ENCODE results near the gene RHOC. TPM values are rescaled to one million over a fixed set of nuclear protein-coding genes. Genes with fewer than 3 reads are reported as not detected.
A peak's percentile ranks its signal among the peaks of the same experiment; 100 is the strongest.
"Not testable (repeated sequence)": the region's sequence is repeated elsewhere in the genome, so short reads cannot be mapped to it uniquely, and the experiment has no call there.

Gene RHOC
- polyA plus RNA-seq, result 100 to 1,000 TPM; 444 to 613 (median 572) TPM

GRCh38 chr1:112706505-112707220 lies at the start of gene RHOC:
RHOC (minus strand) TSS chr1:112707127; CDS start chr1:112703799, 3,328 bp downstream.
- DNase-seq, result peak; percentile 70 to 75 (median 70)
- Mint-ChIP-seq H3K4me1 (peaks cover 54 to 59% of the 10 kb centered on the region in 2 donors), H3K4me3 (peak within 1 kb of the TSS; percentile 90 to 99 (median 92)), H3K36me3 (peaks cover 0 to 9% (median 9%) of the 10 kb centered on the region in 3 donors), H3K9me3 (no peaks in the 10 kb centered on the region), H3K27ac (peak within 1 kb of the TSS; percentile 91 to 97 (median 95)), H3K27me3 (ENCODE audit: low read depth in 3 of 3) (peaks cover 2 to 13% (median 10%) of the 10 kb centered on the region in 3 donors)

- Mint-ChIP-seq H3K4me3 (no peak overlapping the region), H3K27me3 (ENCODE audit: low read depth in 3 of 3) (peaks cover 2 to 27% (median 8%) of the 10 kb centered on the region in 3 donors), H3K27ac (no peak overlapping the region)
These were observed 47.2 kb upstream of the RHOC start for GRCh38 chr1:112754116-112754628.

GRCh38 chr1:112748396-112748795 lies 41.5 kb upstream of the RHOC start:
- Mint-ChIP-seq H3K27ac (no peak overlapping the region), H3K4me3 (no peak overlapping the region), H3K27me3 (ENCODE audit: low read depth in 3 of 3) (peaks cover 7 to 26% (median 12%) of the 10 kb centered on the region in 3 donors), H3K4me1 (peaks cover 0 to 6% of the 10 kb centered on the region in 2 donors), H3K9me3 (peaks cover 0 to 1% (median 0%) of the 10 kb centered on the region in 6 donors), H3K36me3 (peaks cover 0 to 3% (median 0%) of the 10 kb centered on the region in 3 donors)
- DNase-seq, result no peak

More at GRCh38 chr1:112754116-112754628, 47.2 kb upstream of the RHOC start:
- Mint-ChIP-seq H3K9me3 (peaks cover 0 to 8% (median 0%) of the 10 kb centered on the region in 6 donors), H3K36me3 (peaks cover 0 to 5% (median 0%) of the 10 kb centered on the region in 3 donors), H3K4me1 (no peaks in the 10 kb centered on the region)
- DNase-seq, result no peak

GRCh38 chr1:112744009-112744578 lies 37.2 kb upstream of the RHOC start:
- peaks cover 0 to 6% of the 10 kb centered on the region in 2 donors for H3K4me1 Mint-ChIP-seq
- peaks cover 0 to 2% (median 0%) of the 10 kb centered on the region in 6 donors for H3K9me3 Mint-ChIP-seq
- H3K27me3 Mint-ChIP-seq (ENCODE audit: low read depth in 3 of 3), result peaks cover 14 to 27% (median 15%) of the 10 kb centered on the region in 3 donors
- peak overlapping the region in 1 of 5 donors; percentile 19 for H3K4me3 Mint-ChIP-seq
- no peak for DNase-seq
- H3K27ac Mint-ChIP-seq, result no peak overlapping the region
- H3K36me3 Mint-ChIP-seq, result peaks cover 0 to 3% (median 0%) of the 10 kb centered on the region in 3 donors

GRCh38 chr1:112743174-112744008 lies 36.5 kb upstream of the RHOC start:
- peaks cover 14 to 27% (median 17%) of the 10 kb centered on the region in 3 donors for H3K27me3 Mint-ChIP-seq (ENCODE audit: low read depth in 3 of 3)
- no peak overlapping the region for H3K27ac Mint-ChIP-seq
- H3K9me3 Mint-ChIP-seq, result peaks cover 0 to 2% (median 0%) of the 10 kb centered on the region in 6 donors
- DNase-seq, result no peak
- no peak overlapping the region for H3K4me3 Mint-ChIP-seq
- peaks cover 0 to 2% (median 0%) of the 10 kb centered on the region in 3 donors for H3K36me3 Mint-ChIP-seq
- H3K4me1 Mint-ChIP-seq, result peaks cover 0 to 6% of the 10 kb centered on the region in 2 donors

GRCh38 chr1:112737573-112737972 lies 30.6 kb upstream of the RHOC start:
- peaks cover 13 to 15% (median 14%) of the 10 kb centered on the region in 3 donors for H3K27me3 Mint-ChIP-seq (ENCODE audit: low read depth in 3 of 3)
- DNase-seq, result no peak

GRCh38 chr1:112735752-112736151 lies 28.8 kb upstream of the RHOC start:
- H3K4me3 Mint-ChIP-seq, result no peak overlapping the region
- H3K27me3 Mint-ChIP-seq (ENCODE audit: low read depth in 3 of 3), result peaks cover 9 to 14% (median 11%) of the 10 kb centered on the region in 3 donors
- DNase-seq, result no peak
- no peaks in the 10 kb centered on the region for H3K4me1 Mint-ChIP-seq
- H3K27ac Mint-ChIP-seq, result no peak overlapping the region
- peaks cover 0 to 2% (median 0%) of the 10 kb centered on the region in 6 donors for H3K9me3 Mint-ChIP-seq
- H3K36me3 Mint-ChIP-seq, result no peaks in the 10 kb centered on the region

More at GRCh38 chr1:112737573-112737972, 30.6 kb upstream of the RHOC start:
- H3K4me1 Mint-ChIP-seq, result no peaks in the 10 kb centered on the region
- no peaks in the 10 kb centered on the region for H3K36me3 Mint-ChIP-seq
- no peak overlapping the region for H3K27ac Mint-ChIP-seq
- H3K4me3 Mint-ChIP-seq, result no peak overlapping the region
- H3K9me3 Mint-ChIP-seq, result peaks cover 0 to 2% (median 0%) of the 10 kb centered on the region in 6 donors

- no peaks in the 10 kb centered on the region for H3K4me1 Mint-ChIP-seq
- no peak for DNase-seq
- H3K27me3 Mint-ChIP-seq (ENCODE audit: low read depth in 3 of 3), result peaks cover 0 to 7% (median 3%) of the 10 kb centered on the region in 3 donors
- H3K9me3 Mint-ChIP-seq, result no peaks in the 10 kb centered on the region
- no peak overlapping the region for H3K4me3 Mint-ChIP-seq
- H3K36me3 Mint-ChIP-seq, result no peaks in the 10 kb centered on the region
- H3K27ac Mint-ChIP-seq, result no peak overlapping the region
These were observed 24.5 kb upstream of the RHOC start for GRCh38 chr1:112731451-112731850.

- no peak for DNase-seq
- no peak overlapping the region for H3K27ac Mint-ChIP-seq
These were observed 23.0 kb upstream of the RHOC start for GRCh38 chr1:112729909-112730308.

GRCh38 chr1:112729011-112729410 lies 22.1 kb upstream of the RHOC start:
- not testable (repeated sequence) for H3K27me3 Mint-ChIP-seq (ENCODE audit: low read depth in 3 of 3); H3K9me3 Mint-ChIP-seq

More at GRCh38 chr1:112729909-112730308, 23.0 kb upstream of the RHOC start:
- Mint-ChIP-seq H3K27me3 (ENCODE audit: low read depth in 3 of 3) (peaks cover 0 to 7% (median 3%) of the 10 kb centered on the region in 3 donors), H3K4me1 (no peaks in the 10 kb centered on the region), H3K36me3 (no peaks in the 10 kb centered on the region), H3K9me3 (no peaks in the 10 kb centered on the region), H3K4me3 (no peak overlapping the region)

GRCh38 chr1:112728306-112728971 lies 21.5 kb upstream of the RHOC start:
- not testable (repeated sequence) for H3K9me3 Mint-ChIP-seq, H3K4me3 Mint-ChIP-seq, H3K4me1 Mint-ChIP-seq

More at GRCh38 chr1:112729011-112729410, 22.1 kb upstream of the RHOC start:
- not testable (repeated sequence) for H3K4me3 Mint-ChIP-seq, H3K27ac Mint-ChIP-seq, H3K36me3 Mint-ChIP-seq, DNase-seq, H3K4me1 Mint-ChIP-seq

GRCh38 chr1:112727716-112728115 lies 20.8 kb upstream of the RHOC start:
- no peak for DNase-seq
- H3K27ac Mint-ChIP-seq, result no peak overlapping the region
- H3K4me1 Mint-ChIP-seq, result peaks cover 0 to 5% of the 10 kb centered on the region in 2 donors
- H3K4me3 Mint-ChIP-seq, result no peak overlapping the region
- no peaks in the 10 kb centered on the region for H3K36me3 Mint-ChIP-seq
- peaks cover 0 to 5% (median 2%) of the 10 kb centered on the region in 3 donors for H3K27me3 Mint-ChIP-seq (ENCODE audit: low read depth in 3 of 3)
- H3K9me3 Mint-ChIP-seq, result no peaks in the 10 kb centered on the region

More at GRCh38 chr1:112728306-112728971, 21.5 kb upstream of the RHOC start:
- H3K36me3 Mint-ChIP-seq; H3K27me3 Mint-ChIP-seq (ENCODE audit: low read depth in 3 of 3); H3K27ac Mint-ChIP-seq; DNase-seq: not testable (repeated sequence)

GRCh38 chr1:112724240-112724639 lies 17.3 kb upstream of the RHOC start:
- not testable (repeated sequence) for H3K27ac Mint-ChIP-seq, H3K4me3 Mint-ChIP-seq, DNase-seq, H3K4me1 Mint-ChIP-seq, H3K36me3 Mint-ChIP-seq, H3K9me3 Mint-ChIP-seq
- H3K27me3 Mint-ChIP-seq (ENCODE audit: low read depth in 3 of 3), result peaks cover 1 to 14% (median 3%) of the 10 kb centered on the region in 3 donors
